NB4 (cell line): Measurements from ENCODE around the gene BAIAP3.

Experiments
- DNase-seq: peaks from one replicate; pipeline ENCODE4 v3.0.0; 2010; ENCODE audit warnings: low read depth
- H3K4me3 ChIP-seq: one replicate; pipeline ENCODE4 v1.5.1; 2011; ENCODE audit warnings: mild to moderate bottlenecking, low read depth, low read length, moderate library complexity
- CTCF ChIP-seq: IDR thresholded peaks from one replicate; pipeline ENCODE4 v1.5.1; 2012; ENCODE audit warnings: low read depth, low read length
- MAX ChIP-seq: IDR thresholded peaks from 2 replicates; pipeline ENCODE4 v1.6.1; 2011; ENCODE audit warnings: low read depth, low read length
- MYC ChIP-seq: IDR thresholded peaks from 2 replicates; pipeline ENCODE4 v1.6.1; 2011; ENCODE audit warnings: low read depth, low read length
- POLR2A ChIP-seq: IDR thresholded peaks from 2 replicates; pipeline ENCODE4 v1.6.1; 2011; ENCODE audit warnings: mild to moderate bottlenecking; ENCODE audit not compliant: insufficient read length; ENCODE audit errors: extremely low read depth

BAIAP3 gene

GRCh38 chr16:1314399-1315068, 18.9 kb upstream of the BAIAP3 start:
- H3K4me3 ChIP-seq = no peak overlapping the region
- no peak for DNase-seq
- no peak for TF ChIP-seq POLR2A
- no peak for TF ChIP-seq MYC
- TF ChIP-seq CTCF = no peak
- no peak for TF ChIP-seq MAX

GRCh38 chr16:1315081-1316032, 18.1 kb upstream of the BAIAP3 start:
- TF ChIP-seq CTCF (no peak), MYC (no peak), MAX (no peak), POLR2A (no peak)
- no peak for DNase-seq
- H3K4me3 ChIP-seq = no peak overlapping the region

GRCh38 chr16:1316033-1316405, 17.4 kb upstream of the BAIAP3 start:
- no peak for DNase-seq
- H3K4me3 ChIP-seq = no peak overlapping the region
- TF ChIP-seq CTCF (no peak), POLR2A (no peak), MYC (no peak), MAX (no peak)

GRCh38 chr16:1317479-1318267, 15.8 kb upstream of the BAIAP3 start:
- no peak overlapping the region for H3K4me3 ChIP-seq
- no peak for DNase-seq
- TF ChIP-seq POLR2A (no peak), MAX (no peak), CTCF (no peak), MYC (no peak)

- TF ChIP-seq MAX = no peak
- no peak for TF ChIP-seq CTCF
- no peak for TF ChIP-seq MYC
- TF ChIP-seq POLR2A = no peak
- no peak for DNase-seq
- H3K4me3 ChIP-seq = no peak overlapping the region
These were observed 15.2 kb upstream of the BAIAP3 start for GRCh38 chr16:1318268-1318545.
